ENCODE results near the gene RAB4A. TPM values are rescaled to one million over a fixed set of nuclear protein-coding genes. Genes with fewer than 3 reads are reported as not detected.

The RAB4A gene
- polyA plus RNA-seq, 4 donors = 55.6 to 57.7 (median 57.3) TPM

Other genes with a start within 250 kb of the RAB4A start
- 10 to 100 TPM in 1 of 4 donors, 1 to 10 TPM in 3; 8.3 to 10.9 (median 9.1) TPM for gene CCSAP, start 71.9 kb downstream of the RAB4A start, polyA plus RNA-seq (ENCODE audit: insufficient read length in 4 of 4)
- 1 to 10 TPM in 2 of 4 donors, under 1 TPM in 2; 0.56 to 3.0 (median 1.3) TPM for gene ACTA1, start 163.0 kb downstream of the RAB4A start, polyA plus RNA-seq (ENCODE audit: insufficient read length in 4 of 4)
- gene NUP133, start 237.2 kb downstream of the RAB4A start, polyA plus RNA-seq (ENCODE audit: insufficient read length in 4 of 4) = 10 to 100 TPM; 40.5 to 49.6 (median 44.3) TPM